Lower leg skin (tissue), 3 donors: ENCODE results near the gene ZMIZ2.

Experiments used
- CTCF ChIP-seq, 3 donors: fragments of 450-650 bp; IDR thresholded peaks; one replicate each; pipeline ENCODE4 v1.5.1; 2016; ENCODE audit warnings: antibody characterized with exemption in 3 of 3, mild to moderate bottlenecking in 3 of 3, moderate library complexity in 2 of 3
- POLR2A ChIP-seq, 2 donors: fragments of 450-650 bp; IDR thresholded peaks; one replicate each; pipeline ENCODE4 v1.6.1; 2016 to 2017; ENCODE audit warnings: antibody characterized with exemption in 2 of 2, mild to moderate bottlenecking in 1 of 2, moderate library complexity in 1 of 2

- no peak for TF ChIP-seq CTCF (IDR thresholded peaks at IDR 0.05)
- TF ChIP-seq POLR2A (IDR thresholded peaks at IDR 0.05), result no peak
Observed at GRCh38 chr7:44772867-44773266, 24.2 kb downstream of the ZMIZ2 start.
